GM23338 (cell line): ENCODE data around the gene IRF1. TPM values are rescaled to one million over a fixed set of nuclear protein-coding genes. Genes with fewer than 3 reads are reported as not detected.

Source experiments
- ATAC-seq: fragments of 200-7000 bp; cut with Tn5 transposase; 3 replicates; pipeline ENCODE4 v1.9.1; 2020
- DNase-seq: peaks from one replicate; pipeline ENCODE4 v3.0.0-alpha.2; 2015; ENCODE audit warnings: low spot score
- H2AFZ ChIP-seq: fragments of 200-600 bp; sonication (generic); 2 replicates; pipeline ENCODE4 v1.8.0; 2016; ENCODE audit warnings: antibody characterized with exemption, mild to moderate bottlenecking, moderate library complexity
- H3F3A ChIP-seq: fragments of 200-600 bp; sonication (generic); replicated peaks from 2 replicates; pipeline ENCODE4 v1.8.0; 2017; ENCODE audit warnings: antibody characterized with exemption, mixed run types, low read depth
- H3K27ac ChIP-seq: fragments of 200-600 bp; sonication (generic); 2 replicates; pipeline ENCODE4 v1.6.1; 2016; ENCODE audit warnings: low read depth
- H3K27me3 ChIP-seq: fragments of 200-600 bp; sonication (generic); 2 replicates; pipeline ENCODE4 v1.8.0; 2016; ENCODE audit warnings: mild to moderate bottlenecking, mixed run types, moderate library complexity; ENCODE audit not compliant: insufficient read depth
- H3K36me3 ChIP-seq: fragments of 200-600 bp; sonication (generic); 2 replicates; pipeline ENCODE4 v1.8.0; 2016; ENCODE audit warnings: mild to moderate bottlenecking; ENCODE audit not compliant: insufficient read depth
- H3K4me1 ChIP-seq: fragments of 200-600 bp; sonication (generic); 2 replicates; pipeline ENCODE4 v1.8.0; 2016; ENCODE audit warnings: mild to moderate bottlenecking, moderate library complexity; ENCODE audit not compliant: insufficient read depth
- H3K4me2 ChIP-seq: fragments of 200-600 bp; sonication (generic); 2 replicates; pipeline ENCODE4 v1.7.1; 2017; ENCODE audit warnings: mixed run types
- H3K4me3 ChIP-seq: fragments of 200-600 bp; sonication (generic); 2 replicates; pipeline ENCODE4 v1.6.1; 2016; ENCODE audit warnings: mixed run types
- H3K79me2 ChIP-seq: fragments of 200-600 bp; sonication (generic); replicated peaks from 2 replicates; pipeline ENCODE4 v1.8.0; 2017; ENCODE audit warnings: mild to moderate bottlenecking; ENCODE audit not compliant: insufficient read depth
- H3K9me2 ChIP-seq: fragments of 200-600 bp; sonication (generic); 2 replicates; pipeline ENCODE4 v1.8.0; 2017; ENCODE audit not compliant: insufficient read depth
- H4K20me1 ChIP-seq: fragments of 200-600 bp; sonication (generic); replicated peaks from 2 replicates; pipeline ENCODE4 v1.8.0; 2017; ENCODE audit warnings: mild to moderate bottlenecking; ENCODE audit not compliant: insufficient read depth
- H3K27ac Mint-ChIP-seq: 2 replicates; pipeline ENCODE4 v1.8.0; 2020; ENCODE audit warnings: inconsistent platforms, mild to moderate bottlenecking, moderate library complexity, mixed read lengths
- H3K27me3 Mint-ChIP-seq: 3 replicates; pipeline ENCODE4 v1.8.0; 2022; ENCODE audit warnings: low read depth, mild to moderate bottlenecking, moderate library complexity, mixed read lengths, inconsistent platforms; ENCODE audit not compliant: insufficient read depth, poor library complexity
- H3K36me3 Mint-ChIP-seq: 3 replicates; pipeline ENCODE4 v1.8.0; 2021; ENCODE audit warnings: low read depth, mild to moderate bottlenecking, inconsistent platforms, moderate library complexity, mixed read lengths
- H3K4me1 Mint-ChIP-seq: 3 replicates; pipeline ENCODE4 v1.8.0; 2020; ENCODE audit warnings: mild to moderate bottlenecking, inconsistent platforms, mixed read lengths
- H3K4me3 Mint-ChIP-seq: 3 replicates; pipeline ENCODE4 v1.8.0; 2021; ENCODE audit warnings: moderate library complexity, mild to moderate bottlenecking, inconsistent platforms, mixed read lengths
- H3K9me3 Mint-ChIP-seq: 3 replicates; pipeline ENCODE4 v1.8.0; 2020; ENCODE audit warnings: moderate library complexity, mild to moderate bottlenecking, inconsistent platforms, mixed read lengths
- EZH2 ChIP-seq: fragments of 200-600 bp; sonication (generic); IDR thresholded peaks from one replicate; pipeline ENCODE4 v1.8.0; 2017; ENCODE audit warnings: antibody characterized with exemption, mild to moderate bottlenecking, low read depth; ENCODE audit not compliant: unreplicated experiment
- EZH2phosphoT487 ChIP-seq: fragments of 200-600 bp; sonication (generic); IDR thresholded peaks from one replicate; pipeline ENCODE4 v1.8.1; 2018; ENCODE audit warnings: antibody characterized with exemption; ENCODE audit not compliant: unreplicated experiment
- JUNB ChIP-seq: IDR thresholded peaks from one replicate; pipeline ENCODE4 v1.6.1; 2016; ENCODE audit warnings: antibody characterized with exemption; ENCODE audit not compliant: unreplicated experiment
- NANOG ChIP-seq: IDR thresholded peaks from 2 replicates; pipeline ENCODE4 v1.6.1; 2016; ENCODE audit warnings: antibody characterized with exemption, borderline replicate concordance
- STAT1 ChIP-seq: IDR thresholded peaks from one replicate; pipeline ENCODE4 v1.6.1; 2016; ENCODE audit warnings: antibody characterized with exemption; ENCODE audit not compliant: unreplicated experiment
- ZNF114 ChIP-seq: fragments of 250-450 bp; sonication (Bioruptor Pico); IDR thresholded peaks from 2 replicates; pipeline ENCODE4 v1.5.0; 2020; ENCODE audit warnings: mild to moderate bottlenecking, moderate library complexity
- polyA plus RNA-seq: library from polyadenylated mRNA; unstranded; fragments of >200 nt; fragmentation: Nextera tagmentation; extraction: Ambion mirVana; gene quantifications from 2 replicates; pipeline ENCODE4 v1.2.1, GENCODE V29; 2016
- total RNA-seq: library from RNA; depleted of rRNA; stranded (reverse); fragments of >200 nt; shearing (Covaris generic); gene quantifications from 2 replicates; pipeline ENCODE4 v1.2.3, GENCODE V29; 2014
- TF ChIP-seq, protein P1 (sequence below): IDR thresholded peaks from 2 replicates; pipeline ENCODE4 v1.6.1; 2016; ENCODE audit warnings: antibody characterized with exemption
- TF ChIP-seq, protein P2 (sequence below): fragments of 250-450 bp; sonication (Bioruptor Pico); IDR thresholded peaks from 2 replicates; pipeline ENCODE4 v1.5.0; 2020; ENCODE audit warnings: mild to moderate bottlenecking, moderate library complexity
- TF ChIP-seq, protein P3 (sequence below): IDR thresholded peaks from one replicate; pipeline ENCODE4 v1.6.1; 2018; ENCODE audit warnings: antibody characterized with exemption; ENCODE audit not compliant: unreplicated experiment
- TF ChIP-seq, protein P4 (sequence below), 2 experiments: fragments of 200-600 bp in 1 of 2; sonication (generic) in 1 of 2; conservative IDR thresholded peaks; 2 replicates each; pipeline versions ENCODE4 v1.5.1 to v1.6.1; 2016 to 2017; ENCODE audit warnings: antibody characterized with exemption in 2 of 2, low read depth in 2 of 2, mild to moderate bottlenecking in 2 of 2, moderate library complexity in 1 of 2

Gene IRF1
- total and polyA plus RNA-seq, 2 experiments from 2014 or later, result 6.9 to 8.6 TPM

DNA sequence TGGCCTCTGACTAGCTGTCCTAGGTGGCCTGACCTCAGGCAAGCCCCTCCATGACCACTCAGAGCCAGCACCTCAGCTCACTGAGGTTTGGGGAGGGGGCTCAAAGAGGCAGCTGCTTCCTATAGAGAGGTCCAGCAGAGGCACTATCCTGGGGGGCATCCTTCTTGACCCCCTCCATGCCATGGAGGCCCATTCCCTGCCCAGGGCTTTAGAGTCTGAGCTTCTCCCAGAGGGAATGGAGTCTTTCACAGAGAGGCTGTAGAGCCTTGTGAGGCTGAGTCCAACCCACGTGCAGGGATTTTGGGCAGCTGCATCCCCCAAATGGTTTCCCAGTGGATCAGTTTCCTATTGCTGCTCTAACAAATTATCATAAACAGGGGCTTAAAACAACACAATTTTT lies 16.9 kb downstream of the IRF1 start:
- no peaks in the 10 kb centered on the region for H3K9me2 ChIP-seq
- peaks cover 4% of the 10 kb centered on the region; the same call in 2 of the 3 replicates for H3K36me3 Mint-ChIP-seq
- ATAC-seq, result no peak
- H3K27me3 ChIP-seq, result no peaks in the 10 kb centered on the region
- H3K4me3 ChIP-seq, result no peak overlapping the region
- no peaks in the 10 kb centered on the region for H3K36me3 ChIP-seq
- H2AFZ ChIP-seq, result no peak overlapping the region
- no peak overlapping the region for H3K4me2 ChIP-seq
- DNase-seq, result no peak
- TF ChIP-seq NANOG (no peak), EZH2phosphoT487 (no peak), STAT1 (no peak), EZH2 (no peak), JUNB (no peak), ZNF114 (CRISPR knock-in tag) (no peak)
- TF ChIP-seq, protein P1, sequence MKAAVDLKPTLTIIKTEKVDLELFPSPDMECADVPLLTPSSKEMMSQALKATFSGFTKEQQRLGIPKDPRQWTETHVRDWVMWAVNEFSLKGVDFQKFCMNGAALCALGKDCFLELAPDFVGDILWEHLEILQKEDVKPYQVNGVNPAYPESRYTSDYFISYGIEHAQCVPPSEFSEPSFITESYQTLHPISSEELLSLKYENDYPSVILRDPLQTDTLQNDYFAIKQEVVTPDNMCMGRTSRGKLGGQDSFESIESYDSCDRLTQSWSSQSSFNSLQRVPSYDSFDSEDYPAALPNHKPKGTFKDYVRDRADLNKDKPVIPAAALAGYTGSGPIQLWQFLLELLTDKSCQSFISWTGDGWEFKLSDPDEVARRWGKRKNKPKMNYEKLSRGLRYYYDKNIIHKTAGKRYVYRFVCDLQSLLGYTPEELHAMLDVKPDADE, result no peak
- TF ChIP-seq, protein P2, sequence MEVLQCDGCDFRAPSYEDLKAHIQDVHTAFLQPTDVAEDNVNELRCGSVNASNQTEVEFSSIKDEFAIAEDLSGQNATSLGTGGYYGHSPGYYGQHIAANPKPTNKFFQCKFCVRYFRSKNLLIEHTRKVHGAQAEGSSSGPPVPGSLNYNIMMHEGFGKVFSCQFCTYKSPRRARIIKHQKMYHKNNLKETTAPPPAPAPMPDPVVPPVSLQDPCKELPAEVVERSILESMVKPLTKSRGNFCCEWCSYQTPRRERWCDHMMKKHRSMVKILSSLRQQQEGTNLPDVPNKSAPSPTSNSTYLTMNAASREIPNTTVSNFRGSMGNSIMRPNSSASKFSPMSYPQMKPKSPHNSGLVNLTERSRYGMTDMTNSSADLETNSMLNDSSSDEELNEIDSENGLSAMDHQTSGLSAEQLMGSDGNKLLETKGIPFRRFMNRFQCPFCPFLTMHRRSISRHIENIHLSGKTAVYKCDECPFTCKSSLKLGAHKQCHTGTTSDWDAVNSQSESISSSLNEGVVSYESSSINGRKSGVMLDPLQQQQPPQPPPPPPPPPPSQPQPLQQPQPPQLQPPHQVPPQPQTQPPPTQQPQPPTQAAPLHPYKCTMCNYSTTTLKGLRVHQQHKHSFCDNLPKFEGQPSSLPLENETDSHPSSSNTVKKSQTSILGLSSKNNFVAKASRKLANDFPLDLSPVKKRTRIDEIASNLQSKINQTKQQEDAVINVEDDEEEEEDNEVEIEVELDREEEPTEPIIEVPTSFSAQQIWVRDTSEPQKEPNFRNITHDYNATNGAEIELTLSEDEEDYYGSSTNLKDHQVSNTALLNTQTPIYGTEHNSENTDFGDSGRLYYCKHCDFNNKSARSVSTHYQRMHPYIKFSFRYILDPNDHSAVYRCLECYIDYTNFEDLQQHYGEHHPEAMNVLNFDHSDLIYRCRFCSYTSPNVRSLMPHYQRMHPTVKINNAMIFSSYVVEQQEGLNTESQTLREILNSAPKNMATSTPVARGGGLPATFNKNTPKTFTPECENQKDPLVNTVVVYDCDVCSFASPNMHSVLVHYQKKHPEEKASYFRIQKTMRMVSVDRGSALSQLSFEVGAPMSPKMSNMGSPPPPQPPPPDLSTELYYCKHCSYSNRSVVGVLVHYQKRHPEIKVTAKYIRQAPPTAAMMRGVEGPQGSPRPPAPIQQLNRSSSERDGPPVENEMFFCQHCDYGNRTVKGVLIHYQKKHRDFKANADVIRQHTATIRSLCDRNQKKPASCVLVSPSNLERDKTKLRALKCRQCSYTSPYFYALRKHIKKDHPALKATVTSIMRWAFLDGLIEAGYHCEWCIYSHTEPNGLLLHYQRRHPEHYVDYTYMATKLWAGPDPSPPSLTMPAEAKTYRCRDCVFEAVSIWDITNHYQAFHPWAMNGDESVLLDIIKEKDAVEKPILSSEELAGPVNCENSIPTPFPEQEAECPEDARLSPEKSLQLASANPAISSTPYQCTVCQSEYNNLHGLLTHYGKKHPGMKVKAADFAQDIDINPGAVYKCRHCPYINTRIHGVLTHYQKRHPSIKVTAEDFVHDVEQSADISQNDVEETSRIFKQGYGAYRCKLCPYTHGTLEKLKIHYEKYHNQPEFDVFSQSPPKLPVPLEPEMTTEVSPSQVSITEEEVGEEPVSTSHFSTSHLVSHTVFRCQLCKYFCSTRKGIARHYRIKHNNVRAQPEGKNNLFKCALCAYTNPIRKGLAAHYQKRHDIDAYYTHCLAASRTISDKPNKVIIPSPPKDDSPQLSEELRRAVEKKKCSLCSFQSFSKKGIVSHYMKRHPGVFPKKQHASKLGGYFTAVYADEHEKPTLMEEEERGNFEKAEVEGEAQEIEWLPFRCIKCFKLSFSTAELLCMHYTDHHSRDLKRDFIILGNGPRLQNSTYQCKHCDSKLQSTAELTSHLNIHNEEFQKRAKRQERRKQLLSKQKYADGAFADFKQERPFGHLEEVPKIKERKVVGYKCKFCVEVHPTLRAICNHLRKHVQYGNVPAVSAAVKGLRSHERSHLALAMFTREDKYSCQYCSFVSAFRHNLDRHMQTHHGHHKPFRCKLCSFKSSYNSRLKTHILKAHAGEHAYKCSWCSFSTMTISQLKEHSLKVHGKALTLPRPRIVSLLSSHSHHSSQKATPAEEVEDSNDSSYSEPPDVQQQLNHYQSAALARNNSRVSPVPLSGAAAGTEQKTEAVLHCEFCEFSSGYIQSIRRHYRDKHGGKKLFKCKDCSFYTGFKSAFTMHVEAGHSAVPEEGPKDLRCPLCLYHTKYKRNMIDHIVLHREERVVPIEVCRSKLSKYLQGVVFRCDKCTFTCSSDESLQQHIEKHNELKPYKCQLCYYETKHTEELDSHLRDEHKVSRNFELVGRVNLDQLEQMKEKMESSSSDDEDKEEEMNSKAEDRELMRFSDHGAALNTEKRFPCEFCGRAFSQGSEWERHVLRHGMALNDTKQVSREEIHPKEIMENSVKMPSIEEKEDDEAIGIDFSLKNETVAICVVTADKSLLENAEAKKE, result no peak
- TF ChIP-seq, protein P3, sequence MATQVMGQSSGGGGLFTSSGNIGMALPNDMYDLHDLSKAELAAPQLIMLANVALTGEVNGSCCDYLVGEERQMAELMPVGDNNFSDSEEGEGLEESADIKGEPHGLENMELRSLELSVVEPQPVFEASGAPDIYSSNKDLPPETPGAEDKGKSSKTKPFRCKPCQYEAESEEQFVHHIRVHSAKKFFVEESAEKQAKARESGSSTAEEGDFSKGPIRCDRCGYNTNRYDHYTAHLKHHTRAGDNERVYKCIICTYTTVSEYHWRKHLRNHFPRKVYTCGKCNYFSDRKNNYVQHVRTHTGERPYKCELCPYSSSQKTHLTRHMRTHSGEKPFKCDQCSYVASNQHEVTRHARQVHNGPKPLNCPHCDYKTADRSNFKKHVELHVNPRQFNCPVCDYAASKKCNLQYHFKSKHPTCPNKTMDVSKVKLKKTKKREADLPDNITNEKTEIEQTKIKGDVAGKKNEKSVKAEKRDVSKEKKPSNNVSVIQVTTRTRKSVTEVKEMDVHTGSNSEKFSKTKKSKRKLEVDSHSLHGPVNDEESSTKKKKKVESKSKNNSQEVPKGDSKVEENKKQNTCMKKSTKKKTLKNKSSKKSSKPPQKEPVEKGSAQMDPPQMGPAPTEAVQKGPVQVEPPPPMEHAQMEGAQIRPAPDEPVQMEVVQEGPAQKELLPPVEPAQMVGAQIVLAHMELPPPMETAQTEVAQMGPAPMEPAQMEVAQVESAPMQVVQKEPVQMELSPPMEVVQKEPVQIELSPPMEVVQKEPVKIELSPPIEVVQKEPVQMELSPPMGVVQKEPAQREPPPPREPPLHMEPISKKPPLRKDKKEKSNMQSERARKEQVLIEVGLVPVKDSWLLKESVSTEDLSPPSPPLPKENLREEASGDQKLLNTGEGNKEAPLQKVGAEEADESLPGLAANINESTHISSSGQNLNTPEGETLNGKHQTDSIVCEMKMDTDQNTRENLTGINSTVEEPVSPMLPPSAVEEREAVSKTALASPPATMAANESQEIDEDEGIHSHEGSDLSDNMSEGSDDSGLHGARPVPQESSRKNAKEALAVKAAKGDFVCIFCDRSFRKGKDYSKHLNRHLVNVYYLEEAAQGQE, result no peak
- TF ChIP-seq, protein P4, sequence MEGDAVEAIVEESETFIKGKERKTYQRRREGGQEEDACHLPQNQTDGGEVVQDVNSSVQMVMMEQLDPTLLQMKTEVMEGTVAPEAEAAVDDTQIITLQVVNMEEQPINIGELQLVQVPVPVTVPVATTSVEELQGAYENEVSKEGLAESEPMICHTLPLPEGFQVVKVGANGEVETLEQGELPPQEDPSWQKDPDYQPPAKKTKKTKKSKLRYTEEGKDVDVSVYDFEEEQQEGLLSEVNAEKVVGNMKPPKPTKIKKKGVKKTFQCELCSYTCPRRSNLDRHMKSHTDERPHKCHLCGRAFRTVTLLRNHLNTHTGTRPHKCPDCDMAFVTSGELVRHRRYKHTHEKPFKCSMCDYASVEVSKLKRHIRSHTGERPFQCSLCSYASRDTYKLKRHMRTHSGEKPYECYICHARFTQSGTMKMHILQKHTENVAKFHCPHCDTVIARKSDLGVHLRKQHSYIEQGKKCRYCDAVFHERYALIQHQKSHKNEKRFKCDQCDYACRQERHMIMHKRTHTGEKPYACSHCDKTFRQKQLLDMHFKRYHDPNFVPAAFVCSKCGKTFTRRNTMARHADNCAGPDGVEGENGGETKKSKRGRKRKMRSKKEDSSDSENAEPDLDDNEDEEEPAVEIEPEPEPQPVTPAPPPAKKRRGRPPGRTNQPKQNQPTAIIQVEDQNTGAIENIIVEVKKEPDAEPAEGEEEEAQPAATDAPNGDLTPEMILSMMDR (conservative IDR thresholded peaks at IDR 0.05; ENCODE audit: low read depth in 2 of 2), result no peak
- no peaks in the 10 kb centered on the region for H3F3A ChIP-seq
- H3K27ac Mint-ChIP-seq, result no peak overlapping the region
- H3K4me1 ChIP-seq, result peaks cover 7% of the 10 kb centered on the region
- peaks cover 10% of the 10 kb centered on the region for H3K27me3 Mint-ChIP-seq
- H3K9me3 Mint-ChIP-seq, result peaks cover 6% of the 10 kb centered on the region; the same call in 2 of the 3 replicates
- H4K20me1 ChIP-seq, result no peaks in the 10 kb centered on the region
- H3K4me1 Mint-ChIP-seq, result peaks cover 19% of the 10 kb centered on the region
- no peak overlapping the region for H3K4me3 Mint-ChIP-seq
- no peak overlapping the region for H3K27ac ChIP-seq
- H3K79me2 ChIP-seq, result no peaks in the 10 kb centered on the region
